K562 (cell line): ENCODE results near the gene CLEC2B. TPM values are rescaled to one million over a fixed set of nuclear protein-coding genes. Genes with fewer than 3 reads are reported as not detected.

Experiments
- ATAC-seq: fragments of 200-7000 bp; cut with Tn5 transposase; 3 replicates; pipeline ENCODE4 v1.9.1; 2020; ENCODE audit warnings: moderate library complexity
- BruUV-seq: library from RNA; stranded (reverse); fragments of 400-500 nt; replicated peaks from 2 replicates; lab custom pipeline; 2021; lab: Mats Ljungman, UMichigan
- CTCF ChIA-PET: fragments of 300-600 bp; formaldehyde crosslinking; extraction: SDS; loops from one replicate; lab custom pipeline; 2021; ENCODE audit warnings: low intra/inter-chr PET ratio; lab: Yijun Ruan, JAX
- POLR2A ChIA-PET: fragments of 300-600, 350-650 bp; sonication (Branson Sonifier 250); formaldehyde crosslinking; extraction: SDS; loops from one replicate; lab custom pipeline; 2021; ENCODE audit warnings: antibody characterized with exemption, inconsistent platforms; lab: Yijun Ruan, JAX
- DNase-seq, 4 experiments: peaks; one replicate each; pipeline versions ENCODE4 v3.0.0 to v3.0.0-alpha.2; 2011 to 2018; ENCODE audit warnings: low spot score in 3 of 4, mixed read lengths in 3 of 4; ENCODE audit errors: extremely low read depth in 1 of 4
- FAIRE-seq: peaks from 2 replicates; lab custom pipeline; 2011; peaks lifted over from hg19 to GRCh38; lab: Jason Lieb, UNC
- H2AFZ ChIP-seq: 2 replicates; pipeline ENCODE4 v1.6.0; 2011; ENCODE audit warnings: low read depth, low read length, control low read depth, inconsistent platforms
- H3K27ac ChIP-seq: fragments of 200-600 bp; 3 replicates; pipeline ENCODE4 v1.8.0; 2011; ENCODE audit warnings: low read depth, mild to moderate bottlenecking, control low read depth, inconsistent platforms, low read length, moderate library complexity, mixed read lengths; ENCODE audit errors: extremely low read depth
- H3K27me3 ChIP-seq, 2 experiments: fragments of 300-600 bp in 1 of 2; 2 replicates in 1 of 2; 3 replicates in 1 of 2; pipeline versions ENCODE4 v1.6.0 to v1.8.0; 2011; ENCODE audit warnings: inconsistent platforms in 2 of 2, low read length in 2 of 2, mild to moderate bottlenecking in 1 of 2, mixed read lengths in 1 of 2, moderate library complexity in 1 of 2; ENCODE audit not compliant: control insufficient read depth in 2 of 2, insufficient read depth in 2 of 2
- H3K36me3 ChIP-seq: fragments of 300-600 bp; 3 replicates; pipeline ENCODE4 v1.8.0; 2011; ENCODE audit warnings: mild to moderate bottlenecking, low read length, inconsistent platforms; ENCODE audit not compliant: control insufficient read depth, insufficient read depth
- H3K4me1 ChIP-seq, 2 experiments: fragments of 200-600 bp in 1 of 2; replicated peaks in 1 of 2; 2 replicates in 1 of 2; 3 replicates in 1 of 2; pipeline versions ENCODE4 v1.5.1 to v1.8.0; 2011; ENCODE audit warnings: inconsistent platforms in 2 of 2, low read length in 2 of 2, mild to moderate bottlenecking in 1 of 2, mixed read lengths in 1 of 2, moderate library complexity in 1 of 2; ENCODE audit not compliant: control insufficient read depth in 2 of 2, insufficient read depth in 2 of 2
- H3K4me2 ChIP-seq: 2 replicates; pipeline ENCODE4 v1.6.1; 2011; ENCODE audit warnings: low read length, control low read depth, inconsistent platforms, mixed read lengths; ENCODE audit not compliant: insufficient read depth
- H3K4me3 ChIP-seq: fragments of 200-600 bp; sonication (generic), shearing (Covaris generic); 2 replicates; pipeline ENCODE4 v1.5.1; 2016; ENCODE audit warnings: control low read depth, inconsistent platforms
- H3K79me2 ChIP-seq: fragments of 200-600 bp; 3 replicates; pipeline ENCODE4 v1.8.0; 2011; ENCODE audit warnings: low read length, inconsistent platforms; ENCODE audit not compliant: control insufficient read depth, insufficient read depth
- H3K9ac ChIP-seq, 2 experiments: 2 replicates each; pipeline versions ENCODE4 v1.6.0 to v1.6.1; 2011; ENCODE audit warnings: low read depth in 2 of 2, low read length in 2 of 2, control low read depth in 1 of 2, inconsistent platforms in 1 of 2, mild to moderate bottlenecking in 1 of 2, mixed read lengths in 1 of 2; ENCODE audit not compliant: insufficient read depth in 1 of 2
- H3K9me1 ChIP-seq: one replicate; pipeline ENCODE4 v1.6.0; 2011; ENCODE audit warnings: inconsistent platforms, mild to moderate bottlenecking, low read length, moderate library complexity; ENCODE audit not compliant: control insufficient read depth, insufficient read depth
- H3K9me3 ChIP-seq: replicated peaks from 2 replicates; pipeline ENCODE4 v1.5.1; 2011; ENCODE audit warnings: low read depth, low read length, inconsistent platforms; ENCODE audit not compliant: control insufficient read depth, insufficient read depth
- H4K20me1 ChIP-seq: replicated peaks from 2 replicates; pipeline ENCODE4 v1.6.1; 2011; ENCODE audit warnings: low read length, inconsistent platforms, mixed read lengths; ENCODE audit not compliant: control insufficient read depth, insufficient read depth
- CBX5 ChIP-seq: IDR thresholded peaks from 2 replicates; pipeline ENCODE4 v1.6.1; 2014; ENCODE audit warnings: low read depth, borderline replicate concordance
- E4F1 ChIP-seq: fragments of 250-450 bp; sonication (Bioruptor Pico); IDR thresholded peaks from 2 replicates; pipeline ENCODE4 v1.5.0; 2021; ENCODE audit warnings: mild to moderate bottlenecking, borderline replicate concordance
- MXI1 ChIP-seq: IDR thresholded peaks from 2 replicates; pipeline ENCODE4 v1.6.1; 2011; ENCODE audit warnings: low read depth, mild to moderate bottlenecking, improper control_type of control experiment, low read length
- POLR2B ChIP-seq: fragments of 450-650 bp; IDR thresholded peaks from 2 replicates; pipeline ENCODE4 v1.6.1; 2018; ENCODE audit warnings: low read depth; ENCODE audit not compliant: partially characterized antibody
- ZFP30 ChIP-seq: fragments of 250-450 bp; sonication (Bioruptor Pico); IDR thresholded peaks from 2 replicates; pipeline ENCODE4 v1.8.0; 2022; ENCODE audit warnings: moderate library complexity, mild to moderate bottlenecking, inconsistent platforms, borderline replicate concordance
- in situ Hi-C: fragments of 300-500 bp; cut with MboI; formaldehyde crosslinking; loops from 4 replicates; pipeline ENCODE4 v1.15.0; 2018; ENCODE audit warnings: inconsistent platforms, mixed read lengths
- intact Hi-C: fragments of 100-400 bp; cut with micrococcal nuclease; formaldehyde crosslinking; loops from 2 replicates; pipeline ENCODE4 v1.14.2; 2022
- polyA plus RNA-seq, 8 experiments: library from polyadenylated mRNA; depleted of rRNA in 4 of 8; stranded (reverse) in 5 of 8; unstranded in 3 of 8; fragments of >200 nt; fragmentation: Nextera tagmentation in 2 of 8; fragmentation: Illumina TruSeq in 1 of 8; extraction: Ambion mirVana in 2 of 8; extraction: Trizol in 1 of 8; gene quantifications; 2 replicates each; pipeline versions ENCODE4 v1.2.1 to v1.2.3, GENCODE V29; 2011 to 2014; ENCODE audit warnings: inconsistent platforms in 1 of 8, missing spikeins in 1 of 8
- total RNA-seq, 7 experiments: library from RNA; depleted of rRNA in 6 of 7; stranded (reverse); fragments of >200 nt in 6 of 7; fragmentation: Illumina TruSeq in 2 of 7; extraction: Trizol in 2 of 7; gene quantifications; 2 replicates each; pipeline versions ENCODE4 v1.2.1 to v1.2.3, GENCODE V29; 2011 to 2021; ENCODE audit warnings: low replicate concordance in 1 of 7
- TF ChIP-seq, protein P1 (sequence below): fragments of 450-650 bp; IDR thresholded peaks from one replicate; pipeline ENCODE4 v1.6.1; 2018; ENCODE audit warnings: mild to moderate bottlenecking, moderate library complexity; ENCODE audit not compliant: partially characterized antibody
- TF ChIP-seq, protein P2 (sequence below): IDR thresholded peaks from 3 replicates; pipeline ENCODE4 v1.6.1; 2011; ENCODE audit warnings: borderline replicate concordance, mild to moderate bottlenecking, moderate library complexity; ENCODE audit not compliant: insufficient read length; ENCODE audit errors: extremely low read depth

Gene CLEC2B
- total and polyA plus RNA-seq, 9 of the 15 experiments (the other 6 are each of a cell fraction or from before 2014, with no cell fraction given) = 1.3 to 5.9 (median 2.9) TPM

DNA sequence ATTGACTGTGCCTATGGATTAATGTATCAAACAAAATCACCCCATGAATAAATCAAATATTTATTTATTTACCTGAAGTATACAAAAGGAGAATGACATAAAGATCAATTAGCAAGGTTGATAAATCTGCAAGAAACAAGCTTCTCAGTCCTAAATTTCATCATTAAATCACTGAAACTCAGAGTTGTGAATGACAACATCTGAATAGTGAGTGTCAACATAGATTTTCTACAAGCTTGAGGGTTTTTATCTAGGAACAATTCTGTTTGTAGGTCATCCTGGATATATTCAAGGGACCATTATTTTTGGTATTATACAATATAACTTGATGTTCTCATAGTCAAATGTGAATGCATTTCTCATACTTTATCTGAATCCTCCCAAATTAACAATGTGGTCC, 59.3 kb downstream of the CLEC2B start:
- TF ChIP-seq MXI1 = no peak
- no peak for TF ChIP-seq CBX5
- TF ChIP-seq, protein P1, sequence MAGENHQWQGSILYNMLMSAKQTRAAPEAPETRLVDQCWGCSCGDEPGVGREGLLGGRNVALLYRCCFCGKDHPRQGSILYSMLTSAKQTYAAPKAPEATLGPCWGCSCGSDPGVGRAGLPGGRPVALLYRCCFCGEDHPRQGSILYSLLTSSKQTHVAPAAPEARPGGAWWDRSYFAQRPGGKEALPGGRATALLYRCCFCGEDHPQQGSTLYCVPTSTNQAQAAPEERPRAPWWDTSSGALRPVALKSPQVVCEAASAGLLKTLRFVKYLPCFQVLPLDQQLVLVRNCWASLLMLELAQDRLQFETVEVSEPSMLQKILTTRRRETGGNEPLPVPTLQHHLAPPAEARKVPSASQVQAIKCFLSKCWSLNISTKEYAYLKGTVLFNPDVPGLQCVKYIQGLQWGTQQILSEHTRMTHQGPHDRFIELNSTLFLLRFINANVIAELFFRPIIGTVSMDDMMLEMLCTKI = no peak
- TF ChIP-seq, protein P2, sequence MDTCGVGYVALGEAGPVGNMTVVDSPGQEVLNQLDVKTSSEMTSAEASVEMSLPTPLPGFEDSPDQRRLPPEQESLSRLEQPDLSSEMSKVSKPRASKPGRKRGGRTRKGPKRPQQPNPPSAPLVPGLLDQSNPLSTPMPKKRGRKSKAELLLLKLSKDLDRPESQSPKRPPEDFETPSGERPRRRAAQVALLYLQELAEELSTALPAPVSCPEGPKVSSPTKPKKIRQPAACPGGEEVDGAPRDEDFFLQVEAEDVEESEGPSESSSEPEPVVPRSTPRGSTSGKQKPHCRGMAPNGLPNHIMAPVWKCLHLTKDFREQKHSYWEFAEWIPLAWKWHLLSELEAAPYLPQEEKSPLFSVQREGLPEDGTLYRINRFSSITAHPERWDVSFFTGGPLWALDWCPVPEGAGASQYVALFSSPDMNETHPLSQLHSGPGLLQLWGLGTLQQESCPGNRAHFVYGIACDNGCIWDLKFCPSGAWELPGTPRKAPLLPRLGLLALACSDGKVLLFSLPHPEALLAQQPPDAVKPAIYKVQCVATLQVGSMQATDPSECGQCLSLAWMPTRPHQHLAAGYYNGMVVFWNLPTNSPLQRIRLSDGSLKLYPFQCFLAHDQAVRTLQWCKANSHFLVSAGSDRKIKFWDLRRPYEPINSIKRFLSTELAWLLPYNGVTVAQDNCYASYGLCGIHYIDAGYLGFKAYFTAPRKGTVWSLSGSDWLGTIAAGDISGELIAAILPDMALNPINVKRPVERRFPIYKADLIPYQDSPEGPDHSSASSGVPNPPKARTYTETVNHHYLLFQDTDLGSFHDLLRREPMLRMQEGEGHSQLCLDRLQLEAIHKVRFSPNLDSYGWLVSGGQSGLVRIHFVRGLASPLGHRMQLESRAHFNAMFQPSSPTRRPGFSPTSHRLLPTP = no peak
- TF ChIP-seq ZFP30 (CRISPR knock-in tag) = no peak
- TF ChIP-seq POLR2B = no peak
- TF ChIP-seq E4F1 = no peak

More for the DNA sequence above, 59.3 kb downstream of the CLEC2B start:
- H3K79me2 ChIP-seq = no peaks in the 10 kb centered on the region
- no peaks in the 10 kb centered on the region for H3K36me3 ChIP-seq
- ChIA-PET POLR2A (no interaction called here), CTCF (no interaction called here)
- peaks cover 0 to 10% of the 10 kb centered on the region in 2 experiments; a peak in 2 of 5 replicates for H3K4me1 ChIP-seq
- ATAC-seq (no peak), FAIRE-seq (no peak), DNase-seq (no peak)
- H4K20me1 ChIP-seq = no peaks in the 10 kb centered on the region
- H3K9ac ChIP-seq = no peak overlapping the region
- in situ Hi-C loops = loop anchor here (25.0 kb wide), 1 partner anchor 327 kb away; the partner anchor contains the start of gene CLEC7A
- H3K9me3 ChIP-seq = no peaks in the 10 kb centered on the region
- no peak overlapping the region for H2AFZ ChIP-seq
- H3K27ac ChIP-seq = no peak overlapping the region
- H3K9me1 ChIP-seq = no peaks in the 10 kb centered on the region
- H3K4me2 ChIP-seq = no peak overlapping the region
- no peak overlapping the region for H3K4me3 ChIP-seq
- intact Hi-C loops = no loop called here
- BruUV-seq = no TSS peak
- H3K27me3 ChIP-seq = no peaks in the 10 kb centered on the region
